GM19193 (cell line): ENCODE results near the gene KRTAP9-4.

Experiments used
- POLR2A ChIP-seq: IDR thresholded peaks from 4 replicates; pipeline ENCODE4 v1.6.1; 2011; ENCODE audit not compliant: insufficient read depth, insufficient read length; ENCODE audit errors: extremely low read depth

The KRTAP9-4 gene

DNA sequence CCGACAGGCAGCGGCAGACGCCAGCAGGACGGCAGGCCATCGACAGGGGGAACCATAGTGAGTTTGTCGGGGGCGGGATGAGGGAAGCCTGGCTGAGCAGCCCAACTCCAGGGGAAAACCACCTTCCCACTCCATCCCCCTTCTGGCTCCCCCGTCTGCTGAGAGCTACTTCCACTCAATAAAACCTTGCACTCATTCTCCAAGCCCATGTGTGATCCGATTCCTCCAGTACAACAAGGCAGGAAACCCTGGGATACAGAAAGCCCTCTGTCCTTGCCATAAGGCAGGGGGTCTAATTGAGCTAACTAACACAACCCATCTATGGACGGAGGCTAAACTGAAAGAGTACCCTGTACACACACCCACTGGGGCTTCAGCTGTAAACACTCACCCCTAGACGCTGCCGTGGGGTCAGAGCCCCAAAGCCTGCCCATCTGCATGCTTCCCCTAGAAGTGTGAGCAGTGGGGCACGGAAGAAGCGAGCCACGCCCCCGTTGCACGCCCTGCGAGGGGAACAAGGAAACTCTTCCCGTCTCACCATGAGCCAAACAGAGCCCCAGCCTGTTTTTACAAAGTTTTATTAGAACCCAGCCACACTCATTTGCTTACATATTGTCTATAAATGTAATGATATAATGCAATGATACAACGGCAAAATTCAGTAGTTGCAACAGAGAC is 49.1 kb downstream of the KRTAP9-4 start:
- TF ChIP-seq POLR2A, result no peak
